ENCODE results near the gene FGA.

- no peak for TF ChIP-seq EZH2 (IDR thresholded peaks at IDR 0.05; ENCODE audit: low read length)
- TF ChIP-seq CTCF (optimal IDR thresholded peaks at IDR 0.05 in 1 of 3, IDR thresholded peaks at IDR 0.05 in 1 of 3, conservative IDR thresholded peaks at IDR 0.05 in 1 of 3; ENCODE audit: extremely low read depth in 1 of 3, insufficient read depth in 2 of 3, low read length in 3 of 3), result no peak
Measured at GRCh38 chr4:154634058-154634457, 43.5 kb upstream of the FGA start.

All from keratinocyte (primary cell).